ENCODE measurements around the gene GRK1.
"Not testable (repeated sequence)": the region's sequence is repeated elsewhere in the genome, so short reads cannot be mapped to it uniquely, and the experiment has no call there.

GRK1 gene

DNA sequence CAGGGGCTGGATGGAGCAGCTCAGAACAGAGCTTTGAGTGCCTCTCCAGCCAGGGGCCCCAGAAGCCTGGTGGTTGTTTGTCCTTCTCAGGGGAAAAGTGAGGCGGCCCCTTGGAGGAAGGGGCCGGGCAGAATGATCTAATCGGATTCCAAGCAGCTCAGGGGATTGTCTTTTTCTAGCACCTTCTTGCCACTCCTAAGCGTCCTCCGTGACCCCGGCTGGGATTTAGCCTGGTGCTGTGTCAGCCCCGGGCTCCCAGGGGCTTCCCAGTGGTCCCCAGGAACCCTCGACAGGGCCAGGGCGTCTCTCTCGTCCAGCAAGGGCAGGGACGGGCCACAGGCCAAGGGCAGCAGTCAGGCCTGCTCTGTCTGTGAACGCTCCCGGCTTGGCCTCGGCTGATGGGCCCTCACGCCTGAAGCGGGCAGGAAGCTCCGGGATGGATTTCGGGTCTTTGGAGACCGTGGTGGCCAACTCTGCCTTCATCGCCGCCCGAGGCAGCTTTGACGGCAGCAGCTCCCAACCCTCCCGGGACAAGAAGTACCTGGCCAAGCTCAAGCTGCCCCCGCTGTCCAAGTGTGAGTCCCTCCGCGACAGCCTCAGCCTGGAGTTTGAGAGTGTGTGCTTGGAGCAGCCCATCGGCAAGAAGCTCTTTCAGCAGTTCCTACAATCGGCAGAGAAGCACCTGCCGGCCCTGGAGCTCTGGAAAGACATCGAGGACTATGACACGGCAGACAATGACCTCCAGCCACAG lies at the start of gene GRK1:
GRK1 (plus strand) TSS at position 269 of the 751 bp plus-strand sequence; CDS start at position 437, 168 bp downstream.
- no peak for DNase-seq

DNA sequence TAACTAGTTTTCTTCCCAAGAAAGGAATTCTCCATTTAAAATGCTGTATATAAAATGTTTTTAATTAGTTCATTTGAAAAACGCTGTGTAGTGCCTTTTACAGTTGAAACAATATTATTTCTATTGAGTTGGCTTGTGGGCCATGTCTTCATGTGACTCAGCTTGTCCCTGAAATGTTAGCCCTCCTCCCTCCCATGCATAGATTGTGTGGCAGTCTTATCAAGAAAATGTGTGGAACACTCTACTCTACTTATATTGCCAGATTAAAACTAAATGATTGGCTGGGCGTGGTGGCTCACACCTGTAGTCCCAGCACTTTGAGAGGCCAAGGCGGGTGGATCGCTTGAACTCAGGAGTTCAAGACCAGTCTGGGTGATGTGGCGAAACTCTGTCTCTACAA lies 49.1 kb upstream of the GRK1 start:
- DNase-seq: no peak

DNA sequence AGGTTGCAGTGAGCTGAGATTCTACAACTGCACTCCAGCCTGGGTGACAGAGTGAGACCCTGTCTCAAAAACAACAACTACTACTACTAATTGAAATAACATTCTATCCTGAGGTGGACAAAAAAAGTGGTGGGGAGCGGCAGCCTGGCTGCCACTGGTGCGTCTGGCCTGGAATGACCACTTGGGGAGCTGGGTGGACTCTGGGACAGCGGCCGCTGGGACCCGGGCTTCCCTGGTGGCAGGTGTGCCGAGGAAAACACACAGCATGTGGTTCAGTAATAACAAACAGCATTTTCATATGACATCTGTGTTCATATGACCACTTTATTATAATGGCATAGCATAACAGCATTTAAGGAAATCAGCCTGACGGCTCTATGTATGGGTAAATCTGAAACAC lies 48.6 kb upstream of the GRK1 start:
- DNase-seq: no peak

DNA sequence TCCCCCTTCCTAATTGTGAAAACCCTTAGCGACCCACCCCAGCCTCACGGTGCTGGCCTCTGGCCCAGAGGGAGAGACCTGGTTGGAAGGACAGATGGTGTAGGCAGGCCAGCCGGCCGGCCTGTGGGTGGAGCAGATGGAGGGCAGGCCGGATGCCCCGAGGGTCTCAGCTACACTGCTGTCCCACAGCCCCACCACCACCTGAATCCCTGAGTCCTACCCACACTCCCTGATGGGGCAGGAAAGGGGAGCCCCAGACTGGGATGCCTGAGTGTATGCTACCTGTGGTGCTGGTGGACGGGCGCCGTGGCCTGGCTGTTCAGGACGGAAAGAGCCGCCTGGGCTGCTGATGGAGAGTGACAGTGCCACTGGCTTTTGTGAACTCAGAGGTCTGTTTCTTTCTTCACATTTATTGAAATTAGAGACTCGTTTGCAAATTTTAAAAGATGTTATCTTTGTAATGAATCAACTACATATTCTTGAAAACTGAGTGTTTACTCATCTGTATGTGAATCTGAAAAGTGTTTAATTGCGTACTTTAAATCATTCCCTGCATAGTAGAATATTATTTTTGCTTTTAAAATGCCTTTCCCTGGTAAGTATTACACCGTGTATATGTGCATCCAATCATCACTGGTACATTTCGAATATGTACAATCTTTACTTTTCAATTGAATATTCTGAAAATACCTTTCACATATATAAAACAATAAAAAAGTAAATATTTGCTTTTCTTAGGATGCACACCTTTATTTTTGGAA lies 46.8 kb upstream of the GRK1 start:
- no peak for DNase-seq

DNA sequence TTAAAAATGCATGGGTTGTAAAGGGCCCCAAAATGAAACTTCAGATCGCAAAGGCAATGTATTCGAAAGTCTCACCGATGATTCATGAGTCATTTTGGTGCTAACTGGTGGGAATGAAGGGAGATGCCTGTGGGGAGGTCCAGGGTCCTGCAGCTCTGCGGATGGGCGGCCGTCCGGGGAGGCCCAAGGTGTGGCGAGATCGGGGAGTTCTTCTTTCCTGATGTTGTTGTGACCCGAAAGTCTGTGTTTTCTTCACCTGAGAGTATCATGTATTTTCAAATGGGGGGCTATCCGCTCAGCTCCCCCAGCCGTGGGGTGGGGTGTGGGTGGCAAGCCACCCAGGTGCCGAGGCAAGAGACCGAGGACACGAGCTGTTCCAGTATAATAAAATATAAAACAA lies 46.0 kb upstream of the GRK1 start:
- no peak for DNase-seq

DNA sequence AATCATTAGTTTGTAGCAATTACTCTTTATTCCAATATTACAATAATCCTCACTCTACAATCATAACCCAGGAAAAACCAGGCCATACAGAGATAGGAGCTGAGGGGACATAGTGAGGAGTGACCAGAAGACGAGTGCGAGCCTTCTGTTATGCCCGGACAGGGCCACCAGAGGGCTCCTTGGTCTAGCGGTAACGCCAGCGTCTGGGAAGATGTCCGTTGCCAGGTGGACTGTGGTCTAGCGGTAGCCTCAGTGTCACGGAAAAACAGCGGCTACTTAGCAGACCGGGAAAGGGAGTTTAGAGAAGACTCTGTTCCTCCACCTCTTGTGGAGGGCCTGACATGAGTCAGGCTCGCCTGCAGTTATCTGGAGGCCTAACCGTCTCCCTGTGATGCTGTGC lies 45.5 kb upstream of the GRK1 start:
- DNase-seq: not testable (repeated sequence)

DNA sequence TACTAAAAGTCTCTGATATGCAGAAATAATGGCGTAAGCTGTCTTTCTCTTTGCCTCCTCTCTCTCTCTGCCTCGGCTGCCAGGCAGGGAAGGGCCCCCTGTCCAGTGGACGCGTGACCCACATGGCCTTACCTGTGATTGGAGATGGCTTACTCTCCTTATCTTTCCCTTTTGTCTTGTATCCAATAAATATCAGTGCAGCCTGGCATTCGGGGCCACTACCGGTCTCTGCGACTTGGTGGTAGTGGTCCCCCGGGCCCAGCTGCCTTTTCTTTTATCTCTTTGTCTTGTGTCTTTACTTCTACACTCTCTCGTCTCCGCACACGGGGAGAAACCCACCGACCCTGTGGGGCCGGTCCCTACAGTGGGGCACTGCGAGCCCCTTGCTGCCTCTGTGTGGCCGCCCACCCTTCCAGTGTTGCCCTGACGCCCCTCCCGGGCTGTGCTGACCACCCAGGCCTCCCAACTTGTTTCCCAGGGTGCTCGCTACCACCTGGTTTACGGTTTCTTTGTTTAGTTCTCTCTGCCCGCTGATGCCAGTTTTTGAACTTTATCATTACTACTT lies 45.0 kb upstream of the GRK1 start:
- DNase-seq: not testable (repeated sequence)

DNA sequence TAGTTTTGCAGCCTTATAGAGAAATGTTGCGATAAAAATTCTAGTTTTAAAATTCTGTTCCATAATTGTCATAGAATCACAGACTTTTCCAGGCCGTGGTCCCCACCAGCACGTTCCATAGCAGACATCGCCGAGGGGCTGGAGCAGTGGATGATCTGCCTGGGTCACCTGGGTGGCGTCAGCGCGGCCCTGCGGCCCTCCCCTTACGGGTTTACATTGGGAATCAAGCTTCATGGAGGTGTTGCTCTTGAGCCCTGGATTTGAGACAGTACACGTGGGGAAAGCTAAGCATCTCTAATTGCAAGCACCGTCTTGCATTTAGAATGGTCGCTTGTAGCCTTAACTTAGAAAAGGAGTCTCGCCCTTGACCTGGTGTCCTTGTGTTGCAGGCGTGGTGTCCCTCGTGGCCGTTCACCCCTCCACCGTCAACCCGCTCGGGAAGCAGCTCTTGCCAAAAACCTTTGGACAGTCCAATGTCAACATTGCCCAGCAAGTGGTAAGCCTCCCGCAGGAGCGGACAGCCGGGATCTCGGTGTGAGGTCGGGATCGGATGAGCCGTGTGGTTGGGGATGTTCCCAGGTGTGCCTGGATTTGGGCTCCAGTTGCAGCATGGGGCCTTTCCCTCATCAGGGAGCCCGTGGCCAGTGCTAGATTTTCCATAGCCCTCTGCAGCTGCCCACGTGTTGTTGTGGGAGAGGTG lies 44.1 kb upstream of the GRK1 start:
- DNase-seq: no peak

DNA sequence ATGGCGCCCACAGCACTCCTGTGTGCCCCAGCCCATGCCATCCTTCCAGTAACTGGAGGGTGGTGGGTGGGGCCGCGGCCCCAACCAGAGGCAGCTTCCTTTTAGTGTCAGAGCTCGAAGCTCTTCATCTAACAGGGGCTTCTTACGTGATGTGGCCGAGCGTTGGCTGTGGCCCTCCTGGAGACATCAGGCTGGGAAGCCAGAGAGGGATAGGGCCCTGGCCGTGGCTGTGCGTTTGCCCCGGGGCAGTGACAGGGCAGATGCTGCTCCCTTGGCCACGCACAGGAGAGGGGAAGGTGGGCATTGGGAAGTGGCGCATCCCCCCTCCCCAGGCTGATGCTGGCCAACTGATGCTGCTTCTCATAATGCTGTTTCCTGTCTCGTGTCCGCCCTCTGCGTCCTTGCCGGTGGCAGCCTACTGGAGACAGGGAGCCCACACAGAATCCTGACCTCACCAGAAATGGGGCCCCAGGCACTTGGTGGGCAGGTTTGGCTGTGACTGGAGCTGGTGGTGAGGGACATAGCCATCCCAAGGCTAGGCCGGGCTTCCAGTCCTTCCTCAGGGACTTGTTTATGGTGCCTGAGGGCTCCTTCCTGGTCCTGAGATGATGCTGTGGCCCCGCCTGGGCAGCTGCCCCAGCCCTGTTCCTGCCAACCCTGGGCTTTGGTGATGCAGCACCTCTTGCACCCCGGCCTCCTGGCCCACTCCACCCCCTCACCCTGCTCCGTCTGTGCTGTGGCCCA lies 43.4 kb upstream of the GRK1 start:
- DNase-seq: no peak

DNA sequence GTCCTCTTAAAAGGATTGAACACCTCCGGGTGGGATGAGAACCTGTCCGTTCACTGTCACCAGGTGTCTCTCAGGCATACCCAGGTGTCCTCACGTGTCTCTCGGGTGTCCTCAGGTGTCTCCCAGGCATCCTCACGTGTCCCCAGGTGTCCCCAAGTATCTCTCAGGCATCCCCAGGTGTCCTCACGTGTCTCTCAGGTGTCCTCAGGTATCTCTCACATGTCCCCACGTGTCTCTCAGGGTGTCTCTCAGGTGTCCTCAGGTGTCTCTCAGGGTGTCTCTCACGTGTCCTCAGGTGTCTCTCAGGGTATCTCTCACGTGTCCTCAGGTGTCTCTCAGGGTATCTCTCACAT lies 42.8 kb upstream of the GRK1 start:
- DNase-seq: no peak

DNA sequence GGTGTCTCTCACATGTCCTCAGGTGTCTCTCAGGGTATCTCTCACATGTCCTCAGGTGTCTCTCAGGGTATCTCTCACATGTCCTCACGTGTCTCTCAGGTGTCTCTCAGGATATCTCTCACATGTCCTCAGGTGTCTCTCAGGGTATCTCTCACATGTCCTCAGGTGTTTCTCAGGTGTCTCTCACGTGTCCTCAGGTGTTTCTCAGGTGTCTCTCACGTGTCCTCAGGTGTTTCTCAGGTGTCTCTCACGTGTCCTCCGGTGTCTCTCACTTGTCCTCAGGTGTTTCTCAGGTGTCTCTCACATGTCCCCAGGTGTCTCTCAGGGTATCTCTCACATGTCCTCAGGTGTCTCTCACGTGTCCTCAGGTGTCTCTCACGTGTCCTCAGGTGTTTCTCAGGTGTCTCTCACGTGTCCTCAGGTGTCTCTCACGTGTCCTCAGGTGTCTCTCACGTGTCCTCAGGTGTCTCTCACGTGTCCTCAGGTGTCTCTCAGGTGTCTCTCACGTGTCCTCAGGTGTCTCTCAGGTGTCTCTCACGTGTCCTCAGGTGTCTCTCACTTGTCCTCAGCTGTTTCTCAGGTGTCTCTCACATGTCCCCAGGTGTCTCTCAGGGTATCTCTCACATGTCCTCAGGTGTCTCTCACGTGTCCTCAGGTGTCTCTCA lies 42.2 kb upstream of the GRK1 start:
- not testable (repeated sequence) for DNase-seq

DNA sequence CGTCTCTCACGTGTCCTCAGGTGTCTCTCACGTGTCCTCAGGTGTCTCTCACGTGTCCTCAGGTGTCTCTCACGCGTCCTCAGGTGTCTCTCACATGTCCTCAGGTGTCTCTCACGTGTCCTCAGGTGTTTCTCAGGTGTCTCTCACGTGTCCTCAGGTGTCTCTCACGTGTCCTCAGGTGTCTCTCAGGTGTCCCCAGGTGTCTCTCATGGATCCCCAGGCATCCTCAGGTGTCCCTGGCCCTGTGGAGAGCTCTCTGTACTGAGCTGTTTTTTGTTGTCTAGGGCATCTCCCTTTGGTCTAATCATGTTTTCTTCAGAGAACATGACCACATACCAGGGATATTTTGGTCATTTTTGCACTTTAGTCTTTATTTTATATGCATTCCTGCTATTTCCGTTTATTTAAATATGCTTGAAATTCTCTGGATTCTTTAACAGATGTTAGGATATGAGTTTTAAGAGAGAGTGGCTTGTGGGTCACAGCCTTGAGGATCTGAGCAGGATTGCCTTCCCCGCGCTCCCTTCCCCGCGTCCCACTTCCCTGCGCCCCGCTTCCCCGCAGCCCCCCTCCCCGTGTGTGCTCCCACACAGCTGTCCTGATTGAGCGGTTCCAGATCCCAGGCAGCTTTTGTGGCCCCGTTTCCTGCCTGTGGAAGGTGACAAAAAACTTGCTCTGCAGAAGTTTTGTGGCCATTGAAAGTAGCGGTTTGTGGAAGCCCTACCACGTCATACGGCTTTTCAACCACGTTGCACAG lies 40.9 kb upstream of the GRK1 start:
- DNase-seq: no peak

DNA sequence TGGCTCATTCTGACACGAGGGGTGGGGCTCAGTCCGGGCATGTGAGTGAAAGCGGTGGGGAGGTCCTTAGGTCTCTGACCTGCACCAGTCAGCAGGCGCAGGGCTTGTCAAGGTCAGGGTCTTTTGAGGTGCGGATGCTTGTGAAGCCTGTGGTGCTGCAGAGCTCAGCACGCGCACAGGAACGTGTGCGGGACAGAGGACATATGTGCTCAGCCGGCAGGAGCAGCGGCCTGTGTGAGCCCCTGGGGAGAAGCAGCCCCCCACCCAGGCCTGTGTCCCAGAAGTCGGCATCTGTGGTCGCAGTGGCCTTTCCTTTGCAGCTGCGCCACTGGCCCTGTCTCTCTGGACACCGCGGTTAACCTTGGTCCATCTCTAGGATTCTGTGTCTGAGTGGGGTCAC lies 39.9 kb upstream of the GRK1 start:
- no peak for DNase-seq

DNA sequence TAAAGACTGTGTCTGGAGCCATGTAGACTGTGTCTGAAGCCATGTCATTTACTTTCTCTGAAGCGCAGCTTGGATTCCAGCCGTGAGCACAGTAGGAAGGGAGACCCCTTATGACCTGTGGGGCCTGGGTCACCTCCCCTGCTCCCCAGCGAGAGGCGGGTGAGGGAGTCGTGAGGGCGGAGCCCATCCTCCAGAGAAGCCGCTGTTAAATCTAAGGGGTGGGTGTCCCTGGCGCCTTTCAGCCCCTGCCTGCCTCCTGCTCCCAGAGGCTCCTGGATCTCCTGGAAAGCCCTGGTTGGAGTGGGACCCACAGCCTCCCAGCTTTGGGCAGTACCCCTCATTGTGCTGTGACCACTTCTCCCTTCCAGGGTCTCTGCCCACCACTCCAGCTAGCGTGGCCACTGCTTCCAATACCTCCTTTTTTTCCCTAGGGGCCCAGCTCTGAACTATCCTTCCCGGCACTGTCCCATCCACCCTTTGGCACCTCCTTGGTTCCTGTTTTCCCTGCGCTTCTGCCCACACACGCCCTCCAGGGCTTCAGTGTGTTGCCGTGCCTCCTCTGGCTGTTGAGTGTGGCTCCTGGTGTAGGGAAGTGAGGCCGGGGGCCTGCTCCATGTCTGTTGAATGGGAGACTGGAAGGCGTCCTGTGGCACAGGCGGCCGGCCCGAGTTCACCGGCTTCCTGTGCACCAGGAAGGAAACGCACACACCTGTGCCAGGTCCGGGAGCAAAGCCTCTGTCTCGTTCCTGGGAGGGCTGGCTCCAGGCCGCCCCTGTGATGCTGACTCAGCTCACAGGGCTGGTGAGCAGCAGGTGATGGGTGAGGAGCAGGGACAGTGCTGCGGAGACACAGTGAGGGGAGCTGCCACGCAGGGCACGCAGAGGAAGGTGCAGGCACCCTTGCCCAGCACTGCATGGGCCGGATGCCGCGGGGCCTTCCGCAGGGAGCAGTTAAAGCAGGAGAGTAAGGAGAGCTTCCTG lies 38.4 kb upstream of the GRK1 start:
- no peak for DNase-seq

DNA sequence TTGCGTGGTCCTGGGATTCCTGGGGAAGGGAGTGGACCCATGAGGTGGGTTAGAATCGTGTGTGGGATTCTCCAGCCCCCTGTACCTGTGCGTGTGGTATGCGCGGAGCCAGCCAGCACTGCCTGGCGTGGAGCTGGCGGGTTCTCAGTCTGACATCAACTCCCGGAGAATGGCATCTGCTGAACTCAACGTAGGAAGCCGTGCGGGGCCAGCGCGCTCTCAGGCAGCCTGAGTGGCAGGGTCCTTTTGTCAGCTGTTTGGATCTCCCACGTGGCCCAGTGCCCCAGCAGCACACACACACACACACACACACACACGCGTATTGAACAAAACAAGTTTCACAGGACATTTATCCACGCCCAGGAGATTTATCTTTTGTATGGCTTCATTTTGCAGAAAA lies 37.2 kb upstream of the GRK1 start:
- no peak for DNase-seq

DNA sequence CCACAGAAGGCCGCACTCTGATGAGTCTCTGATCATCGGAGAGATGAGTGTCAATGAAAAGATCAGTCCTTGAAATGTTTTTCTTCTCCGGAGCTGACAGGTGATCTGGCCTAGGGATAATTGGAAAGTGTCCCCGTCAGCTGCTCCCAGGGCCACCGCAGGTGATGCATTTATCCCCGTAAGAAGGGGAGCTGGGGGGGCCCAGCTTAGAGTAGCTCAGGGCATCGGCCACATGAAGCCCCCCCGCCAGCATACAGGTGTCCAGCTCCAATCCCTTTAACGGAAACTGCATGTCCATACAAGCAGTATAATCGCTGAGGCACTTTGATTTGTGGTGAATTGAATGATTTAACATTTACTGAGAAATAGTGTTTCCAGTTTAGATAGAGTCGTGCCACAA lies 36.7 kb upstream of the GRK1 start:
- DNase-seq: no peak

DNA sequence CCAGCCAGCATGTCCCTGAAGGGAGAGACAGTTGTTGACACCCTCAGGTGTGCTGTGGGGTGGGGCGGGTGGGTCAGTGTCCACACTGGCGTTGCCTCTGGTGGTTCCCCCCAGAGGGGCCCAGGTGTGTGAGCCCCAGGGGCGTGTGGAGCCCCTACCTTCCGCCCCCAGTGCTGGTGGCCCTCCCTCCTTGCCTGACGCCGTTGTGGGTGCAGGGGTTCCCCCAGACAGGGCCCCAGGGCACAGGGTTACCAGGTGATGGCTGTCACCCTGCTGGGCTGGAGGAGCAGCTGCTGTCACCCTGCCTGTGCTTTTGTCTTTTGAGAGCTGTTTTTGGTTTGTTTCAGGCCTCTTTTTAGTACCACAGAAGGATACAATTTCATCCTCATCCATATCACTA lies 36.2 kb upstream of the GRK1 start:
- no peak for DNase-seq

DNA sequence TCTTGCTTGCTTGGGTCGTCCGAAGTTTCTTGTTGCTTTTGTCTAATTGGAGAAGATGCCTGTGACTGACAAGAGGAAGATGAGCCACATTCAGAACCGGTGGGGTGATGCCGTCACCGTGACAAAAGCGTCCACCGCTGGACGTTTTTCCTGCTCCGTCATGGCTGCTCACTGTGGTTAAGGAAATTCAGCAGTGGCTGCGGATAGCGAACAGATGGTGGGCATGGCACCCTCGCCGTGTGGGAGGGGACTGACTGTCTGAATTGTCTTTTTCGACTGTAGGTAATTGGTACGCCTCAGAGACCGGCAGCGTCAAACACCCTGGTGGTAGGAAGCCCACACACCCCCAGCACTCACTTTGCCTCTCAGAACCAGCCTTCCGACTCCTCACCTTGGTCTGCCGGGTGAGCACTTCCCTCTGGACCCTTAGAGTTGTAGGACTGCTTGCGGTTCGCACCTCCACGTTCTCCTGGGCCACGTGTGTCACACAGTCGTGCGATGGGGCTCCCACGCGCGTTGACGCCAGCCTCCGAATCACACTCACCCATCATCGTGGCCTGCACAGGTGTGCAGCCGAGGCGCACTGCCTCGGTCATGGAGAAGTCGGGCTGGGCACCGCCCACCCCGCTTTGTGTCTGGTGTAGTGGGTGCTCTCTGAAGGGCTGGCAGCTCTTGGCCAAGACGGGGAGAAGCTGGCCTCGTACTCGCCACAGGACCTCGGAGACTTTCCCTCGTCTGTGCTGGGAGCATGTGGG lies 35.5 kb upstream of the GRK1 start:
- no peak for DNase-seq

DNA sequence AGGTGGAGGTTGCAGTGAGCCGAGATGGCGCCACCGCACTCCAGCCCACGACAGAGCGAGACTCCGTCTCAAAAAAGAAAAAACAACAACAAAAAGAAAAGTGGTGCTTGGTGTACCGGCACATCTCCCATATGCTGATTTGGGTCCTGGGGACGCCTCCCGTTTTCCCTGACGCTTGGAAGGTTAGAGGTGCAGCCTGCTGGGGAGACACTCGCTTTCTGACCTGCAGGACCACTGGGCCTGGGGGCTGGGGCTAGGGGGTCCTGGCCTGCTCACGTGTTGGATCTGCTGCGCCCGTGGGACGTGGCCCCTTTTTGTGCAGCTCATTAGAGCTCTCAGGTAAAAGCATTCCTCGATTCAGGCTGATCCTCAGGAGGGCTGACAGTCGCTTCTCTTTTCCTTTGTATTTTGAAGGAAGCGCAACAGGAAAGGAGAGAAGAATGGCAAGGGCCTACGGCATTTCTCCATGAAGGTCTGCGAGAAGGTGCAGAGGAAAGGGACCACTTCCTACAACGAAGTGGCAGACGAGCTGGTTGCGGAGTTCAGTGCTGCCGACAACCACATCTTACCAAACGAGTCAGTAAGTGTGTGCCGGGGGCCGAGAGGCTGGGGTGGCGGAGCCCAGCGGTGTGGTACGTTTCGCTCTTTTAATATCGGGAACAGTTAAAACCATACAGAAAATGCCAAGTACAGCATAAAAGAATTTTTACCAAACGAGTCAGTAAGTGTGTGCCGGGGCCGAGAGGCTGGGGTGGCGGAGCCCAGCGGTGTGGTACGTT lies 34.1 kb upstream of the GRK1 start:
- no peak for DNase-seq
